ENCODE results near the gene RAPGEF4.

DNA sequence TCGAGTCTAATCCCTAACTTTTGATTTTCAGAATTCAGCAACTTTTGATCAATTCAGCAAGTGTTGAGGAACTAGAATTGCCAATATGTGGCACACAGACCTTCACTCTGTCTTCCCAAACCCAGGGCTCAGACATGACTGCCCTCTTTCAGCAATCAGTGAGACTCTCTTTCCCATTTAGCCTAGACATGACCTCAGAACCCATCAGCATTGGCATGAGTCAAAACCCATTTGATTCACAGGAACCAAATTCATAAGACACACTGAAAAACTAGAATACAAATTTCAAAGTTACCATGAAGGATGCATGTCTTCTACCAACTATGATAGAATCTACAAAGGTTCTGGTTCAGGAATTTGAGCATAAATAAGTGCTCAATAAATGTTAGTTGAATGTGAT is 226.4 kb downstream of the RAPGEF4 start:
- TF ChIP-seq EZH2 (IDR thresholded peaks at IDR 0.05; ENCODE audit: borderline replicate concordance, insufficient read depth, low read depth, low read length, poor library complexity, severe bottlenecking) = no peak
- TF ChIP-seq, protein P1, sequence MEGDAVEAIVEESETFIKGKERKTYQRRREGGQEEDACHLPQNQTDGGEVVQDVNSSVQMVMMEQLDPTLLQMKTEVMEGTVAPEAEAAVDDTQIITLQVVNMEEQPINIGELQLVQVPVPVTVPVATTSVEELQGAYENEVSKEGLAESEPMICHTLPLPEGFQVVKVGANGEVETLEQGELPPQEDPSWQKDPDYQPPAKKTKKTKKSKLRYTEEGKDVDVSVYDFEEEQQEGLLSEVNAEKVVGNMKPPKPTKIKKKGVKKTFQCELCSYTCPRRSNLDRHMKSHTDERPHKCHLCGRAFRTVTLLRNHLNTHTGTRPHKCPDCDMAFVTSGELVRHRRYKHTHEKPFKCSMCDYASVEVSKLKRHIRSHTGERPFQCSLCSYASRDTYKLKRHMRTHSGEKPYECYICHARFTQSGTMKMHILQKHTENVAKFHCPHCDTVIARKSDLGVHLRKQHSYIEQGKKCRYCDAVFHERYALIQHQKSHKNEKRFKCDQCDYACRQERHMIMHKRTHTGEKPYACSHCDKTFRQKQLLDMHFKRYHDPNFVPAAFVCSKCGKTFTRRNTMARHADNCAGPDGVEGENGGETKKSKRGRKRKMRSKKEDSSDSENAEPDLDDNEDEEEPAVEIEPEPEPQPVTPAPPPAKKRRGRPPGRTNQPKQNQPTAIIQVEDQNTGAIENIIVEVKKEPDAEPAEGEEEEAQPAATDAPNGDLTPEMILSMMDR (IDR thresholded peaks at IDR 0.05) = no peak

Measured in B cell (primary cell).